Calu3 (cell line): ENCODE data around the gene MTUS2. TPM values are rescaled to one million over a fixed set of nuclear protein-coding genes. Genes with fewer than 3 reads are reported as not detected.

ENCODE experiments used
- BruUV-seq: library from RNA; stranded (reverse); fragments of 400-500 nt; replicated peaks from 2 replicates; lab custom pipeline; 2021; lab: Mats Ljungman, UMichigan
- CTCF ChIA-PET: fragments of 300-600 bp; sonication (Branson Sonifier 250); formaldehyde crosslinking; loops from one replicate; lab custom pipeline; 2022; ENCODE audit warnings: antibody characterized with exemption; lab: Charles Lee
- DNase-seq: peaks from one replicate; pipeline ENCODE4 v3.0.0; 2022
- H3K27ac Mint-ChIP-seq: one replicate; pipeline ENCODE4 v1.8.0; 2022; ENCODE audit warnings: mixed read lengths; ENCODE audit not compliant: unreplicated experiment
- H3K27me3 Mint-ChIP-seq: one replicate; pipeline ENCODE4 v1.8.0; 2022; ENCODE audit warnings: mixed read lengths; ENCODE audit not compliant: unreplicated experiment
- H3K36me3 Mint-ChIP-seq: one replicate; pipeline ENCODE4 v1.8.0; 2022; ENCODE audit warnings: mild to moderate bottlenecking, moderate library complexity, mixed read lengths; ENCODE audit not compliant: insufficient read depth, unreplicated experiment
- H3K4me1 Mint-ChIP-seq: one replicate; pipeline ENCODE4 v1.8.0; 2022; ENCODE audit warnings: mild to moderate bottlenecking, low read depth, mixed read lengths; ENCODE audit not compliant: unreplicated experiment
- H3K4me3 Mint-ChIP-seq: one replicate; pipeline ENCODE4 v1.8.0; 2022; ENCODE audit warnings: mild to moderate bottlenecking, low read depth, moderate library complexity, mixed read lengths; ENCODE audit not compliant: unreplicated experiment
- H3K9me3 Mint-ChIP-seq: one replicate; pipeline ENCODE4 v1.8.0; 2022; ENCODE audit warnings: low read depth, mixed read lengths; ENCODE audit not compliant: unreplicated experiment
- intact Hi-C: fragments of 100-400 bp; cut with micrococcal nuclease; formaldehyde crosslinking; loops from one replicate; pipeline ENCODE4 v1.10.0; 2022; ENCODE audit not compliant: unreplicated experiment
- total RNA-seq: library from RNA; stranded (reverse); gene quantifications from 2 replicates; pipeline ENCODE4 v1.2.3, GENCODE V29; 2022
- TF ChIP-seq, protein P1 (sequence below): fragments of 200-600 bp; IDR thresholded peaks from one replicate; pipeline ENCODE4 v1.8.0; 2022; ENCODE audit warnings: antibody characterized with exemption; ENCODE audit not compliant: unreplicated experiment

Gene MTUS2
- total RNA-seq, 1 experiment from 2014 or later = not detected

DNA sequence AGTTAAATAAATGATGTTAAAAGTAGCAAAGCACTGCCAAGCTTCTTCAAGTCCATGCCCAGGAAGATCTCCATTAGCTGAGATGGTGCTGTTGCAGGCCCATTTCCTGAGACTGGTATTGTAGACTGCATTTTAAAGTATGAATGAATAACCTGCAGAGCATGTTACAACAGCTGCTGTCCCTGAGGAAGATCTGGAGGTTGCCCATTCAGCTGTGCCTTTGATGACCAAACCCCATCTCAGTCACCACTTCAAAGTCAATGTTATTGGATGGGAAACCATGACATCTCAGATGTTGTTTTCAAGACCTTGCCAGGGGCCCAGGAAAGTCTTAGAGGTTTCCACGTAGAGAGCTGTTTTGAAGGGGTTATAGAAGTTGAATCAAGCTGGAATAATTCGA, 281.3 kb downstream of the MTUS2 start:
- TF ChIP-seq, protein P1, sequence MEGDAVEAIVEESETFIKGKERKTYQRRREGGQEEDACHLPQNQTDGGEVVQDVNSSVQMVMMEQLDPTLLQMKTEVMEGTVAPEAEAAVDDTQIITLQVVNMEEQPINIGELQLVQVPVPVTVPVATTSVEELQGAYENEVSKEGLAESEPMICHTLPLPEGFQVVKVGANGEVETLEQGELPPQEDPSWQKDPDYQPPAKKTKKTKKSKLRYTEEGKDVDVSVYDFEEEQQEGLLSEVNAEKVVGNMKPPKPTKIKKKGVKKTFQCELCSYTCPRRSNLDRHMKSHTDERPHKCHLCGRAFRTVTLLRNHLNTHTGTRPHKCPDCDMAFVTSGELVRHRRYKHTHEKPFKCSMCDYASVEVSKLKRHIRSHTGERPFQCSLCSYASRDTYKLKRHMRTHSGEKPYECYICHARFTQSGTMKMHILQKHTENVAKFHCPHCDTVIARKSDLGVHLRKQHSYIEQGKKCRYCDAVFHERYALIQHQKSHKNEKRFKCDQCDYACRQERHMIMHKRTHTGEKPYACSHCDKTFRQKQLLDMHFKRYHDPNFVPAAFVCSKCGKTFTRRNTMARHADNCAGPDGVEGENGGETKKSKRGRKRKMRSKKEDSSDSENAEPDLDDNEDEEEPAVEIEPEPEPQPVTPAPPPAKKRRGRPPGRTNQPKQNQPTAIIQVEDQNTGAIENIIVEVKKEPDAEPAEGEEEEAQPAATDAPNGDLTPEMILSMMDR = no peak
- Mint-ChIP-seq H3K9me3 (no peaks in the 10 kb centered on the region), H3K27me3 (no peaks in the 10 kb centered on the region), H3K27ac (no peak overlapping the region), H3K4me3 (no peak overlapping the region), H3K36me3 (no peaks in the 10 kb centered on the region), H3K4me1 (no peaks in the 10 kb centered on the region)
- intact Hi-C loops = no loop called here
- no TSS peak for BruUV-seq
- no peak for DNase-seq
- CTCF ChIA-PET = no interaction called here

DNA sequence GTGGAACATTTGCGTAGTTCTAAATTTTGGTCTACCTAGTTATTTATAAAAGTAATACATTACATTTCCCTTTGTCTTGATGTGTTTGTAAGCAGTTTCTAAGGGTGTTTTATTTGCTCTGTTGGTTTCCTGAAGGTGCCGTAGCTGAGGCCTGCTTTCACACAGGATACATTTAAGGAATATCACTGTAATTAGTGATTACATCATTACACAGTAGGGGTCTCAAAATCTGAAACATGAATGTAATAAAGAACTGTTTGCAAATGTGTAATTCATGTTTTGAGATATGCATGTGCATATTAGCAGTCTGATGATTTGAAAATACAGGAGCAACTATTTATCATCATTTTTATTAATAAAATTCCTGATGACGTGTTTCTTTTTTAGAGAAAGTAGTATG, 281.8 kb downstream of the MTUS2 start:
- no peaks in the 10 kb centered on the region for H3K36me3 Mint-ChIP-seq
- intact Hi-C loops = no loop called here
- no peak for DNase-seq
- peaks cover 2% of the 10 kb centered on the region for H3K9me3 Mint-ChIP-seq
- no peaks in the 10 kb centered on the region for H3K27me3 Mint-ChIP-seq
- no peaks in the 10 kb centered on the region for H3K4me1 Mint-ChIP-seq
- no peak overlapping the region for H3K4me3 Mint-ChIP-seq
- no TSS peak for BruUV-seq
- H3K27ac Mint-ChIP-seq = no peak overlapping the region
- CTCF ChIA-PET = no interaction called here
- TF ChIP-seq, protein P1 = no peak

DNA sequence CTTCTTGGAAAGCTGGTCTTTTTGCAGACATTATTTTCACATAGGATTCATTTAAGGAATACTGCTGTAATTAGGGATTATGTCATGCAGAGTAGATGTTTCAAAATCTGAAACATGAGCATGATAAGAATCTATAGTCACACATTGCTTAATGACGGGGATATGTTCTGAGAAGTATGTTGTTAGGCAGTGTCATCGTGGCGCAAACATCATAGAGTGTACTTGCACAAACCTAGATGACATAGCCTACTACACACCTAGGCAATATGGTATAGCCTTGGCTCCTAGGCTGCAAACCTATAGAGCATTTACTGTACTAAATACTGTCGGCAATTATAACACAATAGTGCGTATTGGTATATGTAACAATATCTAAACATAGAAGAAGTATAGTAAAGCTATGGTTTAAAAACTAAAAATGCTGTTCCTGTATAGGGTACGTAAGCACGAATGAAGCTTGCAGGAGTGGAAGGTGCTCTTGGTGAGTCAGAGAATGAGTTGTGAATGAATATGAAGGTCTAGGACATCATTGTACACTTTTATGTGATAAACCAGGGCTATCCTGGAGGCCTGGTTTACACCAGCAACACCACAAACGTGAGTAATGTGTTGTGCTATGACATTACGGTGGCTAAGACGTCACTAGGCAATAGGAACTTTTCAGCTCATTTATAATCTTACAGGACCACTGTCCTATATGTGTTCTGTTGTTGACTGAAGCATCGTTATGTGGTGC, 283.1 kb downstream of the MTUS2 start:
- DNase-seq = no peak
- CTCF ChIA-PET = no interaction called here
- Mint-ChIP-seq H3K4me3 (no peak overlapping the region), H3K4me1 (no peaks in the 10 kb centered on the region), H3K27me3 (no peaks in the 10 kb centered on the region), H3K36me3 (no peaks in the 10 kb centered on the region), H3K9me3 (peaks cover 4% of the 10 kb centered on the region), H3K27ac (no peak overlapping the region)
- intact Hi-C loops = no loop called here
- BruUV-seq = no TSS peak
- TF ChIP-seq, protein P1 = no peak

DNA sequence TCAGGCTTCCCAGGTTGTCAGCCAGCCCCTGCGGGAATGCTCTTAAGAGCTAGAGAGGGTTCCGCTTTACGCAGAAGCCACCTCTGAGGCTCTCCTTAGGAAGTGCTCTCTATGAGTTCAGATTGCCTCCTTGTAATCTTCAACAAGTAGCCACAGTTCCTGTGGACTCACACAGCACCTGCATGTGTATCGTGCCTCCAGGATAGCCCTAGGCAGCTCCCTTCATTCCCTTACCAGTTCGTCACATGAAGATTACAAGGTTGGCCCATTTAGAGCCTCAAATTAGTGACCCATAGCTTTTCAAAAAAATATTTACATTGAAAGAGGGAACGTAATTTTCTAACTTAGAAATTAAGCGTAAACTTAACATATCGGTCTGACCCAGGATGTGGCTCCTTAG, 284.3 kb downstream of the MTUS2 start:
- Mint-ChIP-seq H3K4me3 (no peak overlapping the region), H3K27ac (no peak overlapping the region), H3K36me3 (no peaks in the 10 kb centered on the region), H3K4me1 (no peaks in the 10 kb centered on the region), H3K9me3 (peaks cover 4% of the 10 kb centered on the region), H3K27me3 (no peaks in the 10 kb centered on the region)
- CTCF ChIA-PET = no interaction called here
- intact Hi-C loops = no loop called here
- no peak for DNase-seq
- TF ChIP-seq, protein P1 = no peak
- no TSS peak for BruUV-seq
